Measurements from ENCODE around the gene RREB1.

RREB1 gene

GRCh38 chr6:7173843-7174503, 66.2 kb downstream of the RREB1 start:
- no peak overlapping the region for H3K27ac ChIP-seq (ENCODE audit: insufficient read depth, low read length, poor library complexity, severe bottlenecking)
- no peaks in the 10 kb centered on the region for H3K27me3 ChIP-seq (replicated peaks; ENCODE audit: control insufficient read depth, insufficient read depth, low read length, poor library complexity, severe bottlenecking)
- DNase-seq = no peak
- H3K9me3 ChIP-seq (ENCODE audit: control insufficient read depth, low read length) = no peaks in the 10 kb centered on the region
- H3K4me1 ChIP-seq (ENCODE audit: control insufficient read depth, insufficient read depth, low read length, poor library complexity, severe bottlenecking) = no peaks in the 10 kb centered on the region
- no peak overlapping the region for H3K4me3 ChIP-seq (ENCODE audit: insufficient read depth, low read depth, low read length, poor library complexity, severe bottlenecking)
- no peaks in the 10 kb centered on the region for H3K36me3 ChIP-seq (ENCODE audit: control insufficient read depth, insufficient read depth, low read length)

DNA sequence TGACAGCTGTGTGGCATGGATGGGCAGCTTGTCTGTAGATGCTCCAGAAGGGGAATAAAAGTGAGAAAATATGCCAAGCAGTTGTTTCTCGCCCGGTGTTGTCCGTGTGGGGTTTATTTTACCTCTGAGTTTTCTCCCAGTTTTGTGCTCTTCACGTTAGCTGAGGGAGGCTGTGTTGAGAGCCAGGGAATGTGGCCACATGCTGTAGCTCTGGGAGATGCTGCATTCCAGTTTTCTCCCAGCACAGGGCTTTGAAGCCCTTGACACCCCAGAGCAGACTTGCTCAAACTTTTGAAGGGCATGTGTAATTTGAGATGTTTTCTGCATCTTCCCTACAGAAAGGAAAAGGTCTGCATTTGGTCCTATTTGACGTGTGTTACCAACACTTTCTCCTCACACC, 67.7 kb downstream of the RREB1 start:
- no peak overlapping the region for H3K27ac ChIP-seq (ENCODE audit: insufficient read depth, low read length, poor library complexity, severe bottlenecking)
- H3K36me3 ChIP-seq (ENCODE audit: control insufficient read depth, insufficient read depth, low read length) = peaks cover 3% of the 10 kb centered on the region
- no peaks in the 10 kb centered on the region for H3K9me3 ChIP-seq (ENCODE audit: control insufficient read depth, low read length)
- no peaks in the 10 kb centered on the region for H3K4me1 ChIP-seq (ENCODE audit: control insufficient read depth, insufficient read depth, low read length, poor library complexity, severe bottlenecking)
- DNase-seq = no peak
- H3K27me3 ChIP-seq (replicated peaks; ENCODE audit: control insufficient read depth, insufficient read depth, low read length, poor library complexity, severe bottlenecking) = no peaks in the 10 kb centered on the region
- H3K4me3 ChIP-seq (ENCODE audit: insufficient read depth, low read depth, low read length, poor library complexity, severe bottlenecking) = no peak overlapping the region

GRCh38 chr6:7176208-7176607, 68.4 kb downstream of the RREB1 start:
- DNase-seq = no peak
- Histone ChIP-seq H3K27me3 (replicated peaks; ENCODE audit: control insufficient read depth, insufficient read depth, low read length, poor library complexity, severe bottlenecking) (no peaks in the 10 kb centered on the region), H3K36me3 (ENCODE audit: control insufficient read depth, insufficient read depth, low read length) (peaks cover 10% of the 10 kb centered on the region), H3K4me3 (ENCODE audit: insufficient read depth, low read depth, low read length, poor library complexity, severe bottlenecking) (no peak overlapping the region), H3K4me1 (ENCODE audit: control insufficient read depth, insufficient read depth, low read length, poor library complexity, severe bottlenecking) (no peaks in the 10 kb centered on the region), H3K27ac (ENCODE audit: insufficient read depth, low read length, poor library complexity, severe bottlenecking) (no peak overlapping the region), H3K9me3 (ENCODE audit: control insufficient read depth, low read length) (no peaks in the 10 kb centered on the region)

- peaks cover 27% of the 10 kb centered on the region for H3K36me3 ChIP-seq (ENCODE audit: control insufficient read depth, insufficient read depth, low read length)
Measured at GRCh38 chr6:7178280-7178679, 70.5 kb downstream of the RREB1 start.

DNA sequence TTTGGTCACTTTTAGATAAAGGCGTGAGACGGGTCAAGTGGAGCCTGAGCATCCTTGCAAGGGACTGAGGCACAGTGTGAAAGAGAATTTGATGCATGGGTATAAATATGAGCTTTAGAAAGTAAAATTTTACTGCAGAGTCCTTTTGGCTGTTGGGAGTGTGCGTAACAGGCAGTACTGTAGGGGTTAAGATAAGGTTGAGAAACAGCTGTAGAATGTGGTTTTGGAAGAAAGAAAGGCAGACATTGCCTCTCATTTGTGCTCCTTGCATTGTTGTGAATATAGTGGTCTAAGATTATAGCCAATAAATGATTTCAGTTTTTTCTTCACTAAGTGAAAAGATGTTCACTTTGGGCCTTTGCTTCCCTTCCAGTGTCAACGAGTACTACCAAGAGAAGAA, 73.0 kb downstream of the RREB1 start:
- no peaks in the 10 kb centered on the region for H3K9me3 ChIP-seq (ENCODE audit: control insufficient read depth, low read length)
- DNase-seq = no peak
- H3K4me3 ChIP-seq (ENCODE audit: insufficient read depth, low read depth, low read length, poor library complexity, severe bottlenecking) = no peak overlapping the region
- no peaks in the 10 kb centered on the region for H3K4me1 ChIP-seq (ENCODE audit: control insufficient read depth, insufficient read depth, low read length, poor library complexity, severe bottlenecking)
- peaks cover 42% of the 10 kb centered on the region for H3K36me3 ChIP-seq (ENCODE audit: control insufficient read depth, insufficient read depth, low read length)
- H3K27ac ChIP-seq (ENCODE audit: insufficient read depth, low read length, poor library complexity, severe bottlenecking) = no peak overlapping the region
- H3K27me3 ChIP-seq (replicated peaks; ENCODE audit: control insufficient read depth, insufficient read depth, low read length, poor library complexity, severe bottlenecking) = no peaks in the 10 kb centered on the region

More at GRCh38 chr6:7178280-7178679, 70.5 kb downstream of the RREB1 start:
- no peak overlapping the region for H3K27ac ChIP-seq (ENCODE audit: insufficient read depth, low read length, poor library complexity, severe bottlenecking)
- H3K4me3 ChIP-seq (ENCODE audit: insufficient read depth, low read depth, low read length, poor library complexity, severe bottlenecking) = no peak overlapping the region
- H3K9me3 ChIP-seq (ENCODE audit: control insufficient read depth, low read length) = no peaks in the 10 kb centered on the region
- H3K27me3 ChIP-seq (replicated peaks; ENCODE audit: control insufficient read depth, insufficient read depth, low read length, poor library complexity, severe bottlenecking) = no peaks in the 10 kb centered on the region
- no peaks in the 10 kb centered on the region for H3K4me1 ChIP-seq (ENCODE audit: control insufficient read depth, insufficient read depth, low read length, poor library complexity, severe bottlenecking)
- DNase-seq = no peak

DNA sequence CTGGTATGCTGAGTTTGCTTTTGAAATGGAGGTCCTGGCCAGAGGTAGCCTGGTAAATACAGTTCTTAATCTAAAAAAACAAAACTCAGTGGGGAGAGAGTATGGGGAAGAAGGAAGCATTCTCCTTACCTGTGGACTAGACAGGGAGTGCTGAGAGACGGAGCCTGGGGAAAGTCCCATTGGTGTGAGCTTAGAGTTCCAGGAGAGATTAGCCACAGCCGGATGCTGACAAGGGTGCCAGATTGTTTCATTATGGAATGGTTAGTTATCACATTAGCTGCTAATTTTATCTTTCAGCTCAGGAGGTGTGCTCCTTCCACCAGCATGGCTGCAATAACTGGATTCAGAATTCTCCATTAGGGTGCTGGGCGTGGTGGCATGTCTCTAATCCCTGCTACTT, 75.9 kb downstream of the RREB1 start:
- peaks cover 50% of the 10 kb centered on the region for H3K36me3 ChIP-seq (ENCODE audit: control insufficient read depth, insufficient read depth, low read length)
- no peaks in the 10 kb centered on the region for H3K27me3 ChIP-seq (replicated peaks; ENCODE audit: control insufficient read depth, insufficient read depth, low read length, poor library complexity, severe bottlenecking)
- no peak overlapping the region for H3K27ac ChIP-seq (ENCODE audit: insufficient read depth, low read length, poor library complexity, severe bottlenecking)
- H3K9me3 ChIP-seq (ENCODE audit: control insufficient read depth, low read length) = no peaks in the 10 kb centered on the region
- H3K4me1 ChIP-seq (ENCODE audit: control insufficient read depth, insufficient read depth, low read length, poor library complexity, severe bottlenecking) = no peaks in the 10 kb centered on the region
- H3K4me3 ChIP-seq (ENCODE audit: insufficient read depth, low read depth, low read length, poor library complexity, severe bottlenecking) = no peak overlapping the region
- no peak for DNase-seq

- no peak for DNase-seq
- Histone ChIP-seq H3K27ac (ENCODE audit: insufficient read depth, low read length, poor library complexity, severe bottlenecking) (no peak overlapping the region), H3K9me3 (ENCODE audit: control insufficient read depth, low read length) (no peaks in the 10 kb centered on the region), H3K4me1 (ENCODE audit: control insufficient read depth, insufficient read depth, low read length, poor library complexity, severe bottlenecking) (no peaks in the 10 kb centered on the region), H3K27me3 (replicated peaks; ENCODE audit: control insufficient read depth, insufficient read depth, low read length, poor library complexity, severe bottlenecking) (no peaks in the 10 kb centered on the region), H3K36me3 (ENCODE audit: control insufficient read depth, insufficient read depth, low read length) (peaks cover 55% of the 10 kb centered on the region), H3K4me3 (ENCODE audit: insufficient read depth, low read depth, low read length, poor library complexity, severe bottlenecking) (no peak overlapping the region)
Measured at GRCh38 chr6:7184502-7184901, 76.7 kb downstream of the RREB1 start.

DNA sequence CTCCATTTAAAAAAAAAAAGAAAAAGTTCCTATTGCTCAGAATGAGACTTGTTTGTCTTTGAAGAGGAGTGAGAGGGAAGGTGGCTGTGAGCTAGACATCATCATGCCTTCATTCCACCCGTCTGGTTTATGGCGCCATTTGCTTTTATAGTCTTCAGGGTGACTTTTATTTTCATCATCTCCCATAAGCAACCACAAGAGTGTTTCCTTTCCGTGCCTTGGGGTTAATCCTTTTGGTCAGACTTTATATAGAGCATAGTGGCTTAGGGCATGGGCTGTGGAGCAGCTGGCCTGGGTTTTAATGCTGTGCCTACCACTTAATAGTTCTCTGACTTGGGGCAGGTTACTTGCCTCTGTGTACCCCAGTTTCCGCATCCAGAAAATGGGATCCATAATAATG, 77.8 kb downstream of the RREB1 start:
- H3K4me1 ChIP-seq (ENCODE audit: control insufficient read depth, insufficient read depth, low read length, poor library complexity, severe bottlenecking) = no peaks in the 10 kb centered on the region
- H3K27me3 ChIP-seq (replicated peaks; ENCODE audit: control insufficient read depth, insufficient read depth, low read length, poor library complexity, severe bottlenecking) = no peaks in the 10 kb centered on the region
- no peaks in the 10 kb centered on the region for H3K9me3 ChIP-seq (ENCODE audit: control insufficient read depth, low read length)
- no peak overlapping the region for H3K27ac ChIP-seq (ENCODE audit: insufficient read depth, low read length, poor library complexity, severe bottlenecking)
- no peak for DNase-seq
- H3K36me3 ChIP-seq (ENCODE audit: control insufficient read depth, insufficient read depth, low read length) = peaks cover 61% of the 10 kb centered on the region
- no peak overlapping the region for H3K4me3 ChIP-seq (ENCODE audit: insufficient read depth, low read depth, low read length, poor library complexity, severe bottlenecking)

DNA sequence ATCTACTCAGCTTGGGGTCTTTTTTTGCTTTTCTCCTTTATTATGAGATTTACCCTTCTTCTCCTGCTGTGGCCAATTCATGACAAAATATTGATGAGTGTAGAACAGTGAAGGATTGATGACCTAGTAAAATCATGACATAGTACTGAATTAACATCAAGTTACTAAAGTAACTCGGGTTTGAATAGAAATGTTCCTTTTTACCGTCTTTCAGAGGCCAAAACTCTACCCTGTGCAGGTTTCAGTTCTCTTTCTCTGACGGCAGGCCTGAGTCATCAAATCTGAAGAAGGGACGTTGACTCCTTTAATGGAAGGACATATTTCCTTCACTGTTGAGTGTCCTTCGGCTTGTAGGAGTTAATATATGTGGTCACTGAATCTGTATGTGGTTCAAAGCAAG, 80.7 kb downstream of the RREB1 start:
- Histone ChIP-seq H3K27me3 (replicated peaks; ENCODE audit: control insufficient read depth, insufficient read depth, low read length, poor library complexity, severe bottlenecking) (no peaks in the 10 kb centered on the region), H3K9me3 (ENCODE audit: control insufficient read depth, low read length) (no peaks in the 10 kb centered on the region), H3K27ac (ENCODE audit: insufficient read depth, low read length, poor library complexity, severe bottlenecking) (no peak overlapping the region), H3K36me3 (ENCODE audit: control insufficient read depth, insufficient read depth, low read length) (peaks cover 38% of the 10 kb centered on the region), H3K4me1 (ENCODE audit: control insufficient read depth, insufficient read depth, low read length, poor library complexity, severe bottlenecking) (no peaks in the 10 kb centered on the region), H3K4me3 (ENCODE audit: insufficient read depth, low read depth, low read length, poor library complexity, severe bottlenecking) (no peak overlapping the region)
- DNase-seq = no peak

DNA sequence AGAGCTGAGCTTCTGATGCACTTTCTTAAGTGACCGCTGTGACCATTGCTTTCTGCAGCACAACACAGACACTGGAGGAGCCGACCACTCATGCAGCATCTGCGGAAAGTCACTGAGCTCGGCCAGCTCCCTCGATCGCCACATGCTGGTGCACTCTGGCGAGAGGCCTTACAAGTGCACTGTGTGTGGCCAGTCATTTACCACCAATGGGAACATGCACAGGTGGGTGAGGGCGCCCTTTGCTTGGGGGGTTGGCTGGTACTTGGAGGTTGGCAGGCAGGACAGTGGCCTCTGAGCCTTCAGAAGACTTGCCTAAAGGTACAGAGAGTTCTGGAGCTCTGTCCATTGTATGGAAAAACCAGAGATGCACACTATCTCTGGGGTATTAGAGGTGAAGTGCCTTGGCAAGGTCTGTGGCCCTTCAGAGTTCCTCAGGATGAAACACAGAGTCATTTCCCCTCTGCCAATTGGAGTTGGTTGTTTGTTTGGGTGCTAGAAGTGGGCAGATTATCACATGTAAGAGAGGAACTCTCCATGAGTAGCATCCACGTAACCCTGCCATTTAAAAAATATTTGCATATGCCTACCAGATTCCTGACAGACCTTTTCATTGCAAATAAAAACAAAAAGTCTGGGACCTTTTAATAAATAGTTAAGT, 81.5 kb downstream of the RREB1 start:
- H3K4me1 ChIP-seq (ENCODE audit: control insufficient read depth, insufficient read depth, low read length, poor library complexity, severe bottlenecking) = no peaks in the 10 kb centered on the region
- no peak for DNase-seq
- peaks cover 33% of the 10 kb centered on the region for H3K36me3 ChIP-seq (ENCODE audit: control insufficient read depth, insufficient read depth, low read length)
- H3K27me3 ChIP-seq (replicated peaks; ENCODE audit: control insufficient read depth, insufficient read depth, low read length, poor library complexity, severe bottlenecking) = no peaks in the 10 kb centered on the region
- no peaks in the 10 kb centered on the region for H3K9me3 ChIP-seq (ENCODE audit: control insufficient read depth, low read length)
- no peak overlapping the region for H3K4me3 ChIP-seq (ENCODE audit: insufficient read depth, low read depth, low read length, poor library complexity, severe bottlenecking)
- H3K27ac ChIP-seq (ENCODE audit: insufficient read depth, low read length, poor library complexity, severe bottlenecking) = no peak overlapping the region

Measured in effector memory CD4-positive, alpha-beta T cell (primary cell).